ENCODE data around the gene UCKL1.
"Not testable (repeated sequence)": the region's sequence is repeated elsewhere in the genome, so short reads cannot be mapped to it uniquely, and the experiment has no call there.

Gene UCKL1

GRCh38 chr20:63972312-63973159 is 16.3 kb upstream of the UCKL1 start:
- no peak for DNase-seq

GRCh38 chr20:63971960-63972311 is 15.7 kb upstream of the UCKL1 start:
- DNase-seq = not testable (repeated sequence)

GRCh38 chr20:63970714-63971431 is 14.7 kb upstream of the UCKL1 start:
- DNase-seq = no peak

- peak; percentile 72 for DNase-seq
Observed at GRCh38 chr20:63969838-63970713, 13.9 kb upstream of the UCKL1 start, which contains the start of gene ZNF512B. Gene ZNF512B (minus strand): TSS chr20:63969930. CDS start chr20:63967950, 1,980 bp downstream.

GRCh38 chr20:63968928-63969760 is 12.9 kb upstream of the UCKL1 start:
- no peak for DNase-seq

- DNase-seq = no peak
Observed at GRCh38 chr20:63968136-63968927, 12.1 kb upstream of the UCKL1 start.

- no peak for DNase-seq
Observed at GRCh38 chr20:63967330-63968135, 11.3 kb upstream of the UCKL1 start.

- no peak for DNase-seq
Observed at GRCh38 chr20:63966944-63967322, 10.7 kb upstream of the UCKL1 start.

GRCh38 chr20:63966172-63966943 is 10.1 kb upstream of the UCKL1 start:
- no peak for DNase-seq

- no peak for DNase-seq
Observed at GRCh38 chr20:63964412-63964811, 8.2 kb upstream of the UCKL1 start.

- no peak for DNase-seq
Observed at GRCh38 chr20:63963784-63964301, 7.6 kb upstream of the UCKL1 start.

- DNase-seq = no peak
Observed at GRCh38 chr20:63963348-63963741, 7.1 kb upstream of the UCKL1 start.

GRCh38 chr20:63962426-63963347 is 6.5 kb upstream of the UCKL1 start:
- DNase-seq = no peak

- DNase-seq = no peak
Observed at GRCh38 chr20:63961664-63962425, 5.6 kb upstream of the UCKL1 start.

- DNase-seq = not testable (repeated sequence)
Observed at GRCh38 chr20:63960654-63961621, 4.7 kb upstream of the UCKL1 start.

GRCh38 chr20:63959699-63960075 is 3.5 kb upstream of the UCKL1 start:
- DNase-seq = no peak

All from fibroblast of skin of right quadriceps (primary cell).